PC-9 (cell line): ENCODE results near the gene SBNO1. TPM values are rescaled to one million over a fixed set of nuclear protein-coding genes. Genes with fewer than 3 reads are reported as not detected.

Experiments used
- BruUV-seq: library from RNA; stranded (reverse); fragments of 400-500 nt; replicated peaks from 2 replicates; lab custom pipeline; 2021; lab: Mats Ljungman, UMichigan
- CTCF ChIA-PET: fragments of 300-600 bp; sonication (Branson Sonifier 250); formaldehyde crosslinking; loops from one replicate; lab custom pipeline; 2022; ENCODE audit warnings: antibody characterized with exemption; lab: Charles Lee
- POLR2A ChIA-PET: fragments of 300-600 bp; sonication (Branson Sonifier 250); formaldehyde crosslinking; loops from one replicate; lab custom pipeline; 2022; ENCODE audit warnings: antibody characterized with exemption; ENCODE audit not compliant: unreplicated experiment; lab: Charles Lee
- DNase-seq, 2 experiments: peaks; one replicate each; pipeline versions ENCODE4 v3.0.0 to v3.0.0-alpha.2; 2015 to 2022; ENCODE audit warnings: mixed read lengths in 1 of 2
- H2AFZ ChIP-seq: fragments of 200-600 bp; sonication (generic); 2 replicates; pipeline ENCODE4 v1.8.1; 2017; ENCODE audit warnings: antibody characterized with exemption
- H3F3A ChIP-seq: fragments of 200-600 bp; sonication (generic); 2 replicates; pipeline ENCODE4 v1.8.1; 2017; ENCODE audit warnings: antibody characterized with exemption, mild to moderate bottlenecking, low read depth; ENCODE audit not compliant: insufficient read depth
- H3K27ac ChIP-seq: fragments of 200-600 bp; sonication (generic); 2 replicates; pipeline ENCODE4 v1.6.1; 2016; ENCODE audit warnings: mixed run types
- H3K27me3 ChIP-seq: fragments of 200-600 bp; sonication (generic); 2 replicates; pipeline ENCODE4 v1.6.1; 2016; ENCODE audit warnings: low read depth, mixed run types; ENCODE audit not compliant: insufficient read depth
- H3K36me3 ChIP-seq: fragments of 200-600 bp; sonication (generic); 2 replicates; pipeline ENCODE4 v1.6.1; 2016; ENCODE audit warnings: low read depth, mixed run types
- H3K4me1 ChIP-seq: fragments of 200-600 bp; sonication (generic); replicated peaks from 2 replicates; pipeline ENCODE4 v1.6.1; 2016; ENCODE audit warnings: mixed run types; ENCODE audit not compliant: insufficient read depth
- H3K4me2 ChIP-seq: fragments of 200-600 bp; sonication (generic); 2 replicates; pipeline ENCODE4 v1.6.1; 2017; ENCODE audit warnings: mixed run types
- H3K4me3 ChIP-seq: fragments of 200-600 bp; sonication (generic); 2 replicates; pipeline ENCODE4 v1.6.1; 2016; ENCODE audit warnings: mixed run types
- H3K79me2 ChIP-seq: fragments of 200-600 bp; sonication (generic); 2 replicates; pipeline ENCODE4 v1.6.1; 2017; ENCODE audit warnings: low read depth, mixed run types
- H3K9me2 ChIP-seq: fragments of 200-600 bp; sonication (generic); 2 replicates; pipeline ENCODE4 v1.8.1; 2017; ENCODE audit warnings: mild to moderate bottlenecking; ENCODE audit not compliant: insufficient read depth
- H3K9me3 ChIP-seq: fragments of 200-600 bp; sonication (generic); 2 replicates; pipeline ENCODE4 v1.8.1; 2016; ENCODE audit warnings: low read depth; ENCODE audit not compliant: insufficient read depth
- H4K20me1 ChIP-seq: fragments of 200-600 bp; sonication (generic); 2 replicates; pipeline ENCODE4 v1.8.1; 2017; ENCODE audit not compliant: insufficient read depth
- EZH2 ChIP-seq: fragments of 200-600 bp; sonication (generic); IDR thresholded peaks from 2 replicates; pipeline ENCODE4 v1.8.0; 2017; ENCODE audit warnings: antibody characterized with exemption, low read depth
- intact Hi-C: fragments of 100-400 bp; cut with micrococcal nuclease; formaldehyde crosslinking; loops from one replicate; pipeline ENCODE4 v1.10.0; 2022; ENCODE audit not compliant: unreplicated experiment
- total RNA-seq: library from RNA; stranded (reverse); gene quantifications from 2 replicates; pipeline ENCODE4 v1.2.3, GENCODE V29; 2021
- TF ChIP-seq, protein P1 (sequence below): fragments of 200-600 bp; sonication (generic); conservative IDR thresholded peaks from 2 replicates; pipeline ENCODE4 v1.6.1; 2017; ENCODE audit warnings: mixed run types, antibody characterized with exemption, mild to moderate bottlenecking, moderate library complexity

The SBNO1 gene
- total RNA-seq, 1 experiment from 2014 or later: 43.1 TPM

DNA sequence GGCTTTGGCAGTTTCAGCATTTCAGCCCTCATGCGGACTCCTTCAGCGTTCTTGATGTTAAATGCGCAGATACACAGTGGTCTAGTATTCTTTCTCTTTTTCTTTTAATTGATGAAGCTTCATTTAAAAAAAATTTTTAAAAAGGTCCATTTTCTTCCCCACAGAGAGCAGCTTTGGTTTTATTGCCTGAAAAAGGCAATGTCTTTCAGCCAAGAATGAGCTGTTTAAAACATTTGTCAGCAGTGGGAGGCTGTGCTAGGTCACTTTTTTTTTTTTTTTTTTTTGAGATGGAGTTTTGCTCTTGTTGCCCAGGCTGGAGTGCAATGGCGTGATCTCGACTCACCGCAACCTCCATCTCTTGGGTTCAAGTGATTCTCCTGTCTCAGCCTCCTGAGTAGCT, 32.8 kb upstream of the SBNO1 start:
- Histone ChIP-seq H3K9me2 (no peaks in the 10 kb centered on the region), H3K36me3 (peaks cover 3% of the 10 kb centered on the region; the same call in 1 of the 2 replicates), H3K4me3 (no peak overlapping the region), H2AFZ (no peak overlapping the region), H3K4me1 (no peaks in the 10 kb centered on the region), H3K9me3 (no peaks in the 10 kb centered on the region), H4K20me1 (no peaks in the 10 kb centered on the region; the same call in 1 of the 2 replicates), H3K79me2 (peaks cover 10% of the 10 kb centered on the region; the same call in 1 of the 2 replicates), H3K4me2 (no peak overlapping the region), H3K27ac (no peak overlapping the region), H3K27me3 (no peaks in the 10 kb centered on the region), H3F3A (no peaks in the 10 kb centered on the region)
- ChIA-PET CTCF (no interaction called here), POLR2A (no interaction called here)
- no peak for DNase-seq
- intact Hi-C loops: no loop called here
- BruUV-seq: no TSS peak
- TF ChIP-seq, protein P1, sequence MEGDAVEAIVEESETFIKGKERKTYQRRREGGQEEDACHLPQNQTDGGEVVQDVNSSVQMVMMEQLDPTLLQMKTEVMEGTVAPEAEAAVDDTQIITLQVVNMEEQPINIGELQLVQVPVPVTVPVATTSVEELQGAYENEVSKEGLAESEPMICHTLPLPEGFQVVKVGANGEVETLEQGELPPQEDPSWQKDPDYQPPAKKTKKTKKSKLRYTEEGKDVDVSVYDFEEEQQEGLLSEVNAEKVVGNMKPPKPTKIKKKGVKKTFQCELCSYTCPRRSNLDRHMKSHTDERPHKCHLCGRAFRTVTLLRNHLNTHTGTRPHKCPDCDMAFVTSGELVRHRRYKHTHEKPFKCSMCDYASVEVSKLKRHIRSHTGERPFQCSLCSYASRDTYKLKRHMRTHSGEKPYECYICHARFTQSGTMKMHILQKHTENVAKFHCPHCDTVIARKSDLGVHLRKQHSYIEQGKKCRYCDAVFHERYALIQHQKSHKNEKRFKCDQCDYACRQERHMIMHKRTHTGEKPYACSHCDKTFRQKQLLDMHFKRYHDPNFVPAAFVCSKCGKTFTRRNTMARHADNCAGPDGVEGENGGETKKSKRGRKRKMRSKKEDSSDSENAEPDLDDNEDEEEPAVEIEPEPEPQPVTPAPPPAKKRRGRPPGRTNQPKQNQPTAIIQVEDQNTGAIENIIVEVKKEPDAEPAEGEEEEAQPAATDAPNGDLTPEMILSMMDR: no peak
- no peak for TF ChIP-seq EZH2

DNA sequence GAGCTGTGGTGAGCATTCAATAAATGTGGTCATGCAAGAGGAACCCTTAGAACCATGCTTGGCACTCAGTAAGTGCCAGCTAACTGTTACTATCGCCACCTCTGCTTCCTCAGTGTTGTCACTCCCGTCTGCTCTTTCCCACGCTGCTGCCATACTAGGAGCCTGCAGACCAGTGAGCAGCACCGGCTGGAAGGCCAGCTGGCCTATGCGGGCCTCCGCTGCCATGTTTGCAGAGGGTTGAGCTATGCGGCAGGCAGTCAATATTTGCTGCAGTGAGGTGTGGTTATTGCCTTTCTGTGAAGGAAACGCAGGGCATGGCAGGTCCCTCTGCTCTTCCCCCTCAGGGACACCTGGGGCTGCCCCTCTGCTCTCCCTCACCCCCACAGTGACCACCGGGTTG, 32.3 kb upstream of the SBNO1 start:
- Histone ChIP-seq H3K27me3 (no peaks in the 10 kb centered on the region), H3K9me2 (no peaks in the 10 kb centered on the region), H3K4me1 (no peaks in the 10 kb centered on the region), H3K9me3 (no peaks in the 10 kb centered on the region), H3K4me2 (no peak overlapping the region), H3F3A (no peaks in the 10 kb centered on the region), H3K4me3 (no peak overlapping the region), H3K36me3 (peaks cover 6% of the 10 kb centered on the region; the same call in 1 of the 2 replicates), H3K79me2 (peaks cover 14% of the 10 kb centered on the region), H4K20me1 (no peaks in the 10 kb centered on the region; the same call in 1 of the 2 replicates), H2AFZ (no peak overlapping the region), H3K27ac (no peak overlapping the region)
- TF ChIP-seq EZH2: no peak
- TF ChIP-seq, protein P1: no peak
- BruUV-seq: no TSS peak
- intact Hi-C loops: no loop called here
- CTCF ChIA-PET: no interaction called here
- DNase-seq: no peak
- POLR2A ChIA-PET: no interaction called here

GRCh38 chr12:123396543-123396942, 31.9 kb upstream of the SBNO1 start:
- TF ChIP-seq EZH2: no peak
- TF ChIP-seq, protein P1: no peak
- H3K9me2 ChIP-seq: no peaks in the 10 kb centered on the region
- no peak overlapping the region for H3K4me2 ChIP-seq
- ChIA-PET CTCF (no interaction called here), POLR2A (no interaction called here)
- no peaks in the 10 kb centered on the region; the same call in 1 of the 2 replicates for H4K20me1 ChIP-seq
- no peak overlapping the region for H3K4me3 ChIP-seq
- peaks cover 10% of the 10 kb centered on the region; the same call in 1 of the 2 replicates for H3K36me3 ChIP-seq
- no peaks in the 10 kb centered on the region for H3K4me1 ChIP-seq
- no TSS peak for BruUV-seq
- H3K27me3 ChIP-seq: no peaks in the 10 kb centered on the region
- no peak overlapping the region for H3K27ac ChIP-seq
- no peak for DNase-seq
- peaks cover 19% of the 10 kb centered on the region for H3K79me2 ChIP-seq
- H2AFZ ChIP-seq: no peak overlapping the region
- peaks cover 4% of the 10 kb centered on the region; the same call in 1 of the 2 replicates for H3F3A ChIP-seq
- H3K9me3 ChIP-seq: no peaks in the 10 kb centered on the region
- intact Hi-C loops: no loop called here
